Hepatocyte (in vitro differentiated cells): ENCODE results near the gene PLXDC1.

ENCODE experiments used
- EZH2 ChIP-seq: fragments of 200-600 bp; sonication (generic); IDR thresholded peaks from 2 replicates; pipeline ENCODE4 v1.6.1; 2016; ENCODE audit warnings: antibody characterized with exemption, mild to moderate bottlenecking, borderline replicate concordance
- TF ChIP-seq, protein P1 (sequence below): fragments of 200-600 bp; sonication (generic); IDR thresholded peaks from 2 replicates; pipeline ENCODE4 v1.5.1; 2016; ENCODE audit warnings: antibody characterized with exemption, mild to moderate bottlenecking; ENCODE audit not compliant: poor library complexity

DNA sequence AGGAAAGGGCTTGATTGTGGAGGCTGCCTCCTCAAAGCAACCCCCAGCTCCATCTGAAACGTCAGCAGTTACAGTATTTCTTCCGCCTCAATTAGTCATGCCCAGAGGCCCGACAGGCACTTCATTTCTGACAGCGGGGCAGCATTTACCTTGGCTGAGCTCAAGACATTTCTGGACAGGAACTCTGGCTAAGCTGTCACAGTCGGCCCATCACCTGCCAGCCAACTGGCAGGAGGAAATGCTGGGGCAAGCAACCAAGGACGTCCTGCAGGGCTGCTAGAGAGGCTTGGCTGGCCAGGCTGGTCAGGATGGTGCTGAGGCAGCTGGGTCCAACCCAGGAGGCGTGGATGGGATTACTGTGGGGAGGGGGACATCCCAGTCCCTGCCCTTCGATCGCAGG, 27.8 kb downstream of the PLXDC1 start:
- TF ChIP-seq, protein P1, sequence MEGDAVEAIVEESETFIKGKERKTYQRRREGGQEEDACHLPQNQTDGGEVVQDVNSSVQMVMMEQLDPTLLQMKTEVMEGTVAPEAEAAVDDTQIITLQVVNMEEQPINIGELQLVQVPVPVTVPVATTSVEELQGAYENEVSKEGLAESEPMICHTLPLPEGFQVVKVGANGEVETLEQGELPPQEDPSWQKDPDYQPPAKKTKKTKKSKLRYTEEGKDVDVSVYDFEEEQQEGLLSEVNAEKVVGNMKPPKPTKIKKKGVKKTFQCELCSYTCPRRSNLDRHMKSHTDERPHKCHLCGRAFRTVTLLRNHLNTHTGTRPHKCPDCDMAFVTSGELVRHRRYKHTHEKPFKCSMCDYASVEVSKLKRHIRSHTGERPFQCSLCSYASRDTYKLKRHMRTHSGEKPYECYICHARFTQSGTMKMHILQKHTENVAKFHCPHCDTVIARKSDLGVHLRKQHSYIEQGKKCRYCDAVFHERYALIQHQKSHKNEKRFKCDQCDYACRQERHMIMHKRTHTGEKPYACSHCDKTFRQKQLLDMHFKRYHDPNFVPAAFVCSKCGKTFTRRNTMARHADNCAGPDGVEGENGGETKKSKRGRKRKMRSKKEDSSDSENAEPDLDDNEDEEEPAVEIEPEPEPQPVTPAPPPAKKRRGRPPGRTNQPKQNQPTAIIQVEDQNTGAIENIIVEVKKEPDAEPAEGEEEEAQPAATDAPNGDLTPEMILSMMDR, result no peak
- TF ChIP-seq EZH2, result no peak
